Skin epidermis (tissue), 12 donors: ENCODE measurements around the gene LRBA.
A peak's percentile ranks its signal among the peaks of the same experiment; 100 is the strongest.
"Not testable (repeated sequence)": the region's sequence is repeated elsewhere in the genome, so short reads cannot be mapped to it uniquely, and the experiment has no call there.

ENCODE experiments used
- H3K27ac ChIP-seq, 21 experiments: fragments of 200-600 bp; sonication (generic) in 11 of 21; one replicate each; pipeline ENCODE4 v1.5.0; 2020; ENCODE audit warnings: mild to moderate bottlenecking in 3 of 21, inconsistent platforms in 2 of 21, moderate library complexity in 2 of 21
- H3K4me3 ChIP-seq, 7 experiments: fragments of 200-600 bp; sonication (generic) in 2 of 7; one replicate each; pipeline ENCODE4 v1.5.0; 2020; ENCODE audit warnings: inconsistent platforms in 2 of 7, mild to moderate bottlenecking in 2 of 7, moderate library complexity in 1 of 7

Gene LRBA

DNA sequence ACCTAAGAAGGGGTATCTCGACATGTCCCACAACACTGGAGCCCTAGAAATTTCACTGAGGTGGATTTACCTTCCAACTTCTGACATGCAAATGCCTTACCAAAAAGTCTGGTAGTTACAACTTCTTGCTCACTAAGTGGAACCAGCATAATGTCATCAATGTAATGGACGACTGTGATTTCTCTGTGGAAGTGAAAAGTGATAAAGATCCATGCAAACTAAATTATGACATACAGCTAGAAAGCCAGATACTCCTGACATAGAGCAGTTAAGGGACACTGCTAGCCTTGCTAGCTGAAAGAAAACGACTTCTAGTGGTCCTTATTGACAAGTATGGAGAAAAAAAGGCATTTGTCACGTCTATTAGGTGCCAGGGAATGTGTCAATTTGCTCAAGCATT lies 242.1 kb downstream of the LRBA start:
- no peak overlapping the region for H3K27ac ChIP-seq
- no peak overlapping the region for H3K4me3 ChIP-seq

DNA sequence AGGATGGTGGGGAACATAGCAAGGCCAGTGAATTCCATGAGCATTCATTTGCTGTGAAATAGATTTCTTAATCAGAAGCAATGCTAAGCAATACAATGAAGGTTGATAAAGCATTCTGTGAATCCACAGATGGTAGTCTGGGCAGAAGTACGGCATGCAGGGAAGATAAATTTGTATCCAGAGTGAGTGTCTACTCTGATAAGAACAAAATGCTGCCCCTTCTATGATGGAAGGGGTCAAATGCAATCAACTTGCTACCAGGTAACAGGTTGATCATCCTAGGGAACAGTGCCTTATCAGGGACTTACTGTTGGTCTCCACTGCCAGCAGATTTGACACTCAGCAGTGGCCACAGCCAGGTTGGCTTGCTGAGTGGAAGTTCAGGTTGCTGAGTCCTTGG lies 243.7 kb downstream of the LRBA start:
- Histone ChIP-seq H3K4me3 (no peak overlapping the region), H3K27ac (no peak overlapping the region)

DNA sequence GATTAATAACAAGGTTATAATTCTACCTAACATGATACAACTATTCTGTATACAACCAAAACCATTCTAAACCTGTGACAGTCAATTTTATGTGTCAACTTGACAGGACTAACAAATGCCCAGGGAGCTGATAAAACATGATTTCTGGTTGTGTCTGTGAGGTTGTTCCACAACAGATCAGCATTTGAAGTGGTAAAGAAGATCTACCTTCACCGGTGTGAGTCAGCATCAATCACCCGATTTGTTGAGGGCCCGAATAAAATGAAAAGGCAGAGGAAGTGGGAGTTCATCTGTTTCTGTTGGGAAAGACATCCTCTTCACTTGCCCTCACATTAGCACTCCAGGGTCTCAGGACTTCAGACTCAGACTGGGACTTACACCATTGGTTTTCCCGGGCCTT lies 245.2 kb downstream of the LRBA start:
- H3K4me3 ChIP-seq: no peak overlapping the region
- no peak overlapping the region for H3K27ac ChIP-seq

DNA sequence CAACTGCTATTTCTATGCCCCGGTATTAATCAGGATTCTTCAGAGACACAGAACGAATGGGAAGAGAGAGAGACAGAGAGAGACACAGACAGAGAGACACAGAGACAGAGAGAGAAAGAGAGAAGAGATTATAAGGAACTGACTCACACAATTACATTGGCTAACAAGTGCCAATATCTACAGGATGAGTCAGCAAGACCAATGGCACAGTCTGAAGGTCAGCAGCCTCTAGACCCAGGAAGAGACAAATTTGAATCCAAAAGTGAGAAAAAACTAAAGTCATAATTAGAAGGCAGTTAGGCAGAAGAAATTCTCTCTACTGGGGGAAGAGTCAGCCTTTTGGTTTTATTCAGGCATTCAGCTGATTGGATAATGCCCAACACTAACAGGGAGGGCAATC lies 245.8 kb downstream of the LRBA start:
- Histone ChIP-seq H3K4me3 (no peak overlapping the region), H3K27ac (no peak overlapping the region)

DNA sequence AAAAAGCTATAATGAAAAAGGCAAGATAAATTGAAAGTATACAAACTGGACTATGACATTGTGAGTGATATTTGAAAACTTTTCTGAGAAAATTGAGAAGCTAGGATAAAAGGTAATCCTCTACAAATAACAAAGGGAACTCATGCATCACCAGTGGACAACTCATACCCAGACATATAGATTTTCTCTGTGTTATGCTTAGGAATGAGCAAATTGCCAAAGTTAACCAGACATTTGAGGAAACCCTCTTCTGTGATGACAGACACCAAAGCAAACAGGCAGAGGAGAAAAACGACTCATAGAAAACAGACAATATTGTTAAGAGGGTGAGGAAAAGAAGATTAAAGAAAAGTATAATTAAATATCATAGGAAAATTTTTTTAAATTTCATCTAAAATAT lies 246.6 kb downstream of the LRBA start:
- Histone ChIP-seq H3K27ac (no peak overlapping the region), H3K4me3 (no peak overlapping the region)

DNA sequence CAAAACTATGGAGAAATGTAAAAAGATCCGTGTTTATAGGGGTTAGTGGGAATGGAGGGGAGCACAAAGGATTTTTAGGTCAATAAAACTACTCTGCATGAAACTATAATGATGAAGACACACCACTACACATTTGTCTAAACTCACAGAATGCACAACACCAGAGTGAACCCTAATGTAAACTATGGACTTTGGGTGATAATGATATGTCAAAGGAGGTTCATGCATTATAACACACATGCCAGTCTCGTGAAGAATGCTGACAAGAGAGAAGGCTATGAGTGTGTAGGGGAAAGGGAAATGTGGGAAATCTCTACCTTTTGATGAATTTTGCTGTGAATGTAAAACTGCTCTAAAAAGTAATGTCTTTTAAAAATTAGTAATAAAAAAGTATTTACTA lies 249.9 kb downstream of the LRBA start:
- no peak overlapping the region for H3K4me3 ChIP-seq
- no peak overlapping the region for H3K27ac ChIP-seq

DNA sequence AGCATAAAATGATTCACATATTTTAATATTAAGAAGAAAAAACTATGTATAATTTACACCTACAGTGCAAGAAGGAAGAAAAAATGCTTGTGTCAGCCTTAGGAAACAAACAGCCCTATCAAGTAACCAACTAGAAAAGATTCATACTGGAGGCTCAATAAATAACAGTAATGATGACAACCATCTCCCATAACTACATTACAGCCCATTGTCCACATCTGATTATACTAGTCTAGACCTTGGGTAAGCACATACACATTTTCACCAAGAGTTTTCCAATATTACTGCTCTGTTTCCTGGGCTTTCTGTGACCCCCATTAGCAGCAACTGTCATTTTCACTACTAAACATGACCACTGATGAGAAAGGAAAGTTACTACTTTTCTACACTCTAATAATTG lies 263.4 kb downstream of the LRBA start:
- no peak overlapping the region for H3K27ac ChIP-seq

DNA sequence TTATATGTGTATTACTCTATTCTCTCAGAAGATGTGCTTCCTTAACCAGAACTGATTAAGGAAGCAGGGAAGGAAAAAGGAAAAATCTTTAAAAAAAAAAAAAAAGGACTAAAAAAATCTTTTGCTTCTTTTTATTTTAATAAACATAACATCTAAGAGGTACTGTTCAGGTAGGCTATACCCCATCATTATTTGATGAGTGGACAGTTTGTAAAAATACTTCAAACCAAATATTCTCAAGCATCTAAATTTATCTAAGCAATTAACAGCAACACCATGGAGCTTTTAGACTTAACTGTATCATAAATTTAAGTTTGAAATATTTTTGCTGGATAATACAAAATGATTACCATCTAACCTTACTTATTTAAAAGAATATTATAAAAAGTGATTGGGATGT lies 264.3 kb downstream of the LRBA start:
- Histone ChIP-seq H3K4me3 (no peak overlapping the region), H3K27ac (no peak overlapping the region)

More for the DNA sequence above, 263.4 kb downstream of the LRBA start:
- H3K4me3 ChIP-seq: no peak overlapping the region

DNA sequence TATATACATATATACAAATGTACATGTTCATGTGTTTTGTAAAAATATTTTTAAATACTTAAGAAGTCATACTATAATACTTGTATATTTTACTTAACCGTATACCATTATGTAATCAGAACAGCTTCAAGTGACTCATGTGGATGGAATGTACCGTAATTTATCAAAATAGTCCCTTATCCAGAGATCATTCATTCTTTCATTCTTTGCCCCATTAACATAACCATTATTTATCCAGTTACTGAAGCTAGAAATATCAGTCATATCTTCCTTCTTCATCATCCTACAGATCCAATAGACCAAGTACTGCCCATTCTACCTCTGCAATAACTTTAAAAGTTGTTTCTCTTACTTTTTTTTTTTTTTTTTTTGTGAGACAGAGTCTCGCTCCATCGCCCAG lies 268.9 kb downstream of the LRBA start:
- Histone ChIP-seq H3K27ac (no peak overlapping the region), H3K4me3 (no peak overlapping the region)

DNA sequence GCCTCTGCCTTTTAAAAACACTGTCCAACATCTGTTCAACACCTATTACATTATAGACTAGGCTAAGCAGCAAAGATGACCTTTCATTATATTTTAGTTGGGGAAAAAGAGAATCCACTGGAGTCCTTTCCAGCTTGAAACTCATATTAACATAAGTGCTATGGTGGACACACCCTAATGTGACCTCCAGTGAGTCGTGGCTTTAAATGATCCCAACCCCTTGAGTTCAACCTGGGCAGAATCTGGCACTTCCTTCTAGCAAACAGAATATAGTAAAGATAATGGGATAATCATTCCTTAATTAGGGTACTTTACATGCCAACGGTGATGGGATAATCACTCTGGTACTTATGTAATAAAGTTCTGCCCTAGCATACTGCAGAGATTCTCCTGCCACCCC lies 270.5 kb downstream of the LRBA start:
- no peak overlapping the region for H3K4me3 ChIP-seq
- no peak overlapping the region for H3K27ac ChIP-seq

DNA sequence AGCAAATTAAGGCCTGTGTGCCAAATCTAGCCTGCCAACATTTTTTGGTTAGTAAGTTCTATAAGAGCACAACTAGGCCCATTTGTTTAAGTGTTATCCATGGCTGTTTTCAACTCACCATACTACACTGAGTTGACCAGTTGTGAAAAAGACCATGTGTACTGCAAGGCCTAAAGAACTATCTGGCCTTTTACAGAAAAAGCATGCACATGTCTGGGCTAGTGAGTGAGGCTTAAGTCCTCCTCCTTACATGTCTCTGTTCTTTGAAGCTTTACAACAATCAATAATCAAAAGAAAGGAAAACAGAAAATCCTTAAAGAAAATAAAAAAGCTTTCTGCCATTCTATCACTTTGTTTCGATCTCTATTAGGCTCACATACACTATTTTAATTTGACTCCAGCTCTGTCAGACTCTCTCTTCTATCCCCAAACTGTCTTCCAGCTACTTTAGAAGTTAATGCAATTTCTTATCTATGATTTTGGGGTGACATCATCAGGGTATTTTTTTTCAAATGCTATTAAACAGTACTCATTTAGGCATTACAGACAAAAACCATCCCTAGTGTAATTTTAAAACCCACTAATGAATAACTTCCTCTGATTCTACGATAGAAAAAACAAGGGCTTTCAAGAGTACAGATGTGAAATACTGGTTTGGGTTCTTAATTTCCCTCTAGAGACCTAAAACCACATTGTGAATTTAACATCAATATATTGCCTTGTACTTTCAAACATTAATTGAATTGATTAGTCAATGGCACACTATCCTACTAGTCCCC lies 271.3 kb downstream of the LRBA start:
- Histone ChIP-seq H3K4me3 (no peak overlapping the region), H3K27ac (no peak overlapping the region)

DNA sequence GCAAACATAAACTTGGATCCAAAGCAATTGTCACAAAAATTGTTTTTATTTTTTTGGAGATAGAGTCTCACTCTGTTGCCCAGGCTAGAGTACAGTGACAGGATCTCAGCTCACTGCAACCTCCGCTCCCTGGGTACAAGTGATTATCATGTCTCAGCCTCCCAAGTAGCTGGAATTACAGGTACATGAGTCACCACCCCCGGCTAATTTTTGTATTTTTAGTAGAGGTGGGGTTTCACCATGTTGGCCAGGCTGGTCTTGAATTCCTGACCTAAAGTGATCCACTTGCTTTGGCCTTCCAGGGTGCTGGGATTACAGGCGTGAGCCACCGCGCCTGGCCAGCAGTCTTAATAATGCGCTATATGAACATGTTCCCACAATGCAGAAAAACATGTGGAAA lies 272.2 kb downstream of the LRBA start:
- not testable (repeated sequence) for H3K4me3 ChIP-seq, H3K27ac ChIP-seq

DNA sequence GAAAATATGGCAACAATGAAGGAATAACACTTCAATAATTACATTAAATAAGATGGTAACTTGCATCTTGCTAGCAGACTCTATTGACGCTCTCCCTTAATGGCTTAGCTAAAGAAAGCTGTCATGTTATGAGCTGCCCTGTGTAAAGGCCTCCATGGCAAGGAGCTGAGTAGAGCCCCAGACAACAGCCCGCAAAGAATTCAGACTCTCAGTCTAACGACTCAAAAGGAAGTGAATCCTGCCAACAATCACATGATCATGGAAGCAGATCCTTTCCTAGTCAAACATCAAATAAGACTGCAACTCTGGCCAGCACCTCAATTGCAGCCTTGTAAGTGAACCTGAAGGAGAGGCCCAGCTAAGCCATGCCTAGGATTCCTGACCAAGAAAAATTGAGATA lies 275.5 kb downstream of the LRBA start:
- no peak overlapping the region for H3K27ac ChIP-seq
- no peak overlapping the region for H3K4me3 ChIP-seq

DNA sequence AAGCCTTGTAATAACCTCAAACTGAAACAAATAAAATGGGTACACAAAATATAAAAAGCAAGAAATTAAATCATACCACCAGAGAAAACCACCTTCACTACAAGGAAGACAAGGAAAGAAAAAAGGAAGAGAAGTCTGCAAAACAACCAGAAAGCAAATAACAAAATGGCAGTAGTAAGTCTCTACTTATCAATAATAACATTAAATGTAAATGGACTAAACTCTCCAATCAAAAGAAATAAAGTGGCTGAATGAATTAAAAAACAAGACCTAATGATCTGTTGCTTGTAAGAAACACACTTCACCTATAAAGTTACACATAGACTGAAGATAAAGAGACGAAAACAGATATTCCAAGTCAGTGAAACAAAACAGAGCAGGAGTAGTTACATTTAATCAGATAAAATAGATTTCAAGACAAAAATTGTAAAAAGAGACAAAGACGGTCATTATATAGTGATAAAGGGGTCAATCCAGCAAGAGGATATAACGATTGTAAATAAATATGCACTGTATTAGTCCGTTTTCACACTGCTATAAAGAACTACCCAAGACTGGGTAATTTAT lies 289.0 kb downstream of the LRBA start:
- Histone ChIP-seq H3K27ac (no peak overlapping the region), H3K4me3 (no peak overlapping the region)

DNA sequence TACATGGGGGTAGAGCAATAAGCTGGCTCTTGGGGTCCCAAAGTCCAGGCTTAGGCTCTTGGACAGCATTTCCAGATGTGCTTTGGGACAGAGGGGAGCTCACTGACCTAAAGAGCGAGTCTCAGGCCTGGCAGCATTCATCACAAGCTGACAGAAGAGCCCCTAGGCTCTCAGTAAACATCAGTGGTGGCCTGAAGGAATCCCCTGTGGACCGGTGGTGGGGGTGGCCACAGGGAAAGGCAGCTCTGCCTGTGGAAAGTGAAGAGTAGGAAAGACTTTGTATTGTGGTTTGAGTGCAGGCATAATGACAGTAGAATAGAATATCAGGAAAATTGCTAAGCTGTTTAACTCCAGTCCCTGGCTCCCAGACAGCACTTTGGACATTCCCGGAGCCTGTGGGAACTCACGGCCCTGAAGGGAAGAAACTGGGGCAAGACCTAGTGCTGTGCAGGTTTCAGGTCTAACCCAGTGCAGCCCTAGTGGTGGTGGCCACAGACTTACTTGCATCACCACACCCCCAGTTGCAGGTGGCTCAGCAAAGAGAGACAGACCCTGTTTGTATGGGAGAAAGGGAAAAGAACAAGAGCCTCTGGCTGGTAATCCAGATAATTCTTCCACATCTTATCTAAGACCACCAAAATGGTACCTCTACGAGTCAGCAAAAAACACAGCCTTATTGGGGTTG lies 291.2 kb downstream of the LRBA start:
- no peak overlapping the region for H3K4me3 ChIP-seq
- H3K27ac ChIP-seq: no peak overlapping the region

DNA sequence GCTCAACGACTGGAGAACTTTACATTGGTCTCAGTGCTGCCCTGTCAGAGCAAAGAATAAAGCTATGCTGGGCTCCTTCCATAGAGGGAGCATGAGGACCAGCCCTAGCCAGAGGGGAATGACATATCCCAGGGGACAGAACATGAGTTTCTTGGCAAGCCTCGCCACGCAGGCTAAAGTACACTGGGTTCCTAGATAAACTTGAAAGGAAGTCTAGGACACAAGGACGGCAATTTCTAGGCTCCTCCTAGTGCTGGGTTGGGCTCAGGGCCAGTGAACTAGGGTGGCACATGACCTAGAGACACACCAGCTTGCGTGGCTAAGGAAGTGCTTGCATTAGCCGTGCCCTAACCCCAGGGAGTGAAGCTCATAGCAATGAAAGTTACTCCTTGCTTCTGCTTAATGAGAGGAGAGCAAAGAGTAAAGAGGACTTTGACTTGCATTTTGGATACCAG lies 292.1 kb downstream of the LRBA start:
- H3K27ac ChIP-seq: peak overlapping the region in 1 of 21 experiments; percentile 22
- no peak overlapping the region for H3K4me3 ChIP-seq

DNA sequence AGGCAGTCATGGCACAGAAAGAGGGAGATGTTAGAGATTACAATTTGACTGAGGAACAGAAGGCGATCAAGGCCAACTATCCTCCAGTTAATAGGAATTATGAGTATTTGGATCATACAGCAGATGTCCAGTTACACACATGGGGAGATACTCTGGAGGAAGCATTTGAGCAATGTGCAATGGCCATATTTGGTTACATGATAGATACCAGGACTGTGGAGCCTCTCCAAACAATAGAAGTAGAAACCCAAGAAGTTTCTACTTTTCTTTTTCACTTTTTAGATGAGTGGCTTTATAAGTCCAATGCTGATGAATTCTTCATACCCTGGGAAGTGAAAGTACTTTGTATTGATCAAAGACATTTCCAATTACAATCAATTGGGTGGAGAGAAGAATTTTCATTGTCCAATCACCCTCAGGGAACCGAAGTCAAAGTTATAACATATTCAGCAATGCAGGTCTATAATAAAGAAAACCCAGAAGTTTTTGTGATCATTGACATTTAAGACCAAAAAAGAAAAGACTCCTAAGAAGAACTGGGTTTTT lies 294.0 kb downstream of the LRBA start:
- Histone ChIP-seq H3K4me3 (no peak overlapping the region), H3K27ac (no peak overlapping the region)

DNA sequence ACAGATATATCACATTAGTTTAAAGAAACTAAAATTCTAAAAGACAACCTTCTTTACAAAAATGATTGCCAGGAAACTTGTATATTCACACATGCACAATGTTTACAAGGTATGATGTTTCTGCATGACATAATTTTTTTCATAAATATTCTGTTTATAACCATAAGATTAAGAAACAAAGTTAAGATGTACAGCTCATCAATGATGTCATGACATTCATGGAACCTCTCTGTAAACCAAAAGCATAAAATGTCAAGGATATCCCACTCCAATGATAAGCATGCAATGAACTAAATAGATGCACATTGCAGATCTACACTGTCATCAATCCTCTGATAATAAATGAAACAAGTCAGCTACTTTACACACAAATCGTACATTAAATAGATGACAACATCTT lies 297.1 kb downstream of the LRBA start:
- H3K27ac ChIP-seq: no peak overlapping the region

DNA sequence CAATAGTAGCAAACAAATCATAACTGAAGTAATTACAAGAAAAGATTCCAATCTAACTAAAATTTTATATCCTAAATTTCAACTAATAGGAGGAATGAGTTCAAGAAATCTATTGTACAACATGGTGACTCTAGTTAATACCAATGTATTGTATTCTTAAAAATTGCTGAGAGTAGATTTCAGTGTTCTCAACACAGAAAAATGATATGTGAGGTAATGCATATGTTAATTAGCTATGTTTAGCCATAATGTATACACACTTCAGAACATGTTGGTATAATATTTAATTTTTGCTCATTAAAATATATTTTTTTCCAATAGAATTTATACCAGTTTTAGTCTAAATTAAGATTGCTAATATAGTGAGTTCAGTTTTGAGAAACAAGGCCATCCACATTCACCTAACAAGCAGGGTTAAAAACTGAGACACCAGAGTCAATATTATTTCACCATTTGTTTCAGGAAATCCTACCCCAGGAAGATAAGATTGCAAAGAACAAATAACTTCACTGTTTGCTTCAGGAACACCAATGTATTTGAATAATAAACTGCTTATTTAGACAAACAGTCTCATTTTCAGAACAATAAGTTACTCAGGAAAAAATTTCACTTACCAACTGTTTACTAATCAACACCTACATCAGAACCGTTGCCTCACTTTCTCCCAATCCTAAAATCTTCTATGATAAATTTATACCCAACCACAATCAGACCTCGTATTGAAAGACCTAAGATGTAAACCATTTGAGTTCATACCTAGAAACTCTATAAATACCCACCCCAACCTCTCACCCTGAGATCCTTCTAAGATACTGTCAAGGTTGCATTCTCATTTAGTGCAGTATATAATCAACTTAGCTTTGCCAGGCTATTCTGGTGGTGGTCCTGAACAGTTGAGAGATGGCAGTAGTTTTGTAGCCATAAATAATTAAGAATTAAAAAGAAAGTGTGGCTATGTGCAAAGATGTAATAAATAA lies 300.3 kb downstream of the LRBA start:
- H3K27ac ChIP-seq: no peak overlapping the region
- H3K4me3 ChIP-seq: no peak overlapping the region

More for the DNA sequence above, 297.1 kb downstream of the LRBA start:
- no peak overlapping the region for H3K4me3 ChIP-seq

DNA sequence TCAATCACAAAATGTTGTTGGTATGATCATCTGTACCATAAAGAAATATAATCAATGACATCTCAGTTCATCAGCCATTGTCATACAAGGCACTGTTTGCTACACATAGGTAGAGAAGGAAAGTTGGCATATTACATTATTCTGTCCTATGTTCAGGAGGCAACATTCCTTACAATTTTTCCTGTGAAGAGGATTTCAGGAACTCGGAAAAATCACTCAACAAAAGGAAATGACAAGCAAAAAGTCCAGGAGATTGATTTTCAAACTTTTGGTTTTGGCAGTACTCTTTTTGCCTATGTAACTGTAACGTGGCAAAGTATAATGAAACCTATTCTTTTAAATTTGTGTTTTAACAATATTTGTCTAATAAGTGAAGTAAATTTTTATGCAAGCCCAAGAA lies 301.8 kb downstream of the LRBA start:
- no peak overlapping the region for H3K27ac ChIP-seq
- H3K4me3 ChIP-seq: no peak overlapping the region
